HG03097 (cell line): Measurements from ENCODE around the gene SELE.
"Not testable (repeated sequence)": the region's sequence is repeated elsewhere in the genome, so short reads cannot be mapped to it uniquely, and the experiment has no call there.

ENCODE experiments used
- ATAC-seq: cut with Tn5 transposase; IDR thresholded peaks from one replicate; pipeline ENCODE4 v1.9.1; 2021; ENCODE audit not compliant: unreplicated experiment, low FRiP score

SELE gene

DNA sequence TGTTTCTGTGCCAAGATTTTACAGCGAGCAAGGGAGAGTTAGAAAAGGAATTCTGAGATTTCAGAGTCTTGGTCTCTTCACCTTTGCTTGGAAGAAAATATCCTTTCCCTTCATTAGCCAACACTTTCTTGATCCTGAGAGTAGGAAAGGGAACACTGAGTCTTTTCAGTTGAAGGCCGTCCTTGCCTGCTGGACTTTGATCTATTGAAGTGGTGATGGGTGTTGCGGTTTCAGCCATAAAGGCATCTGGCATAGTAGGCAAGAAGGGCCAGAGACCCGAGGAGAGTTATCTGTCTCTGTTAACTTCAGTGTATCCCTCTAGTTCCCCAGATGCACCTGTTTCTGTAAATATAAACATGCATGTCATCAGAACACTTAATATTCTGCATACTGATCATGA is 9.7 kb downstream of the SELE start:
- no peak for ATAC-seq

GRCh38 chr1:169723763-169724162 is 10.1 kb downstream of the SELE start:
- ATAC-seq, result no peak

DNA sequence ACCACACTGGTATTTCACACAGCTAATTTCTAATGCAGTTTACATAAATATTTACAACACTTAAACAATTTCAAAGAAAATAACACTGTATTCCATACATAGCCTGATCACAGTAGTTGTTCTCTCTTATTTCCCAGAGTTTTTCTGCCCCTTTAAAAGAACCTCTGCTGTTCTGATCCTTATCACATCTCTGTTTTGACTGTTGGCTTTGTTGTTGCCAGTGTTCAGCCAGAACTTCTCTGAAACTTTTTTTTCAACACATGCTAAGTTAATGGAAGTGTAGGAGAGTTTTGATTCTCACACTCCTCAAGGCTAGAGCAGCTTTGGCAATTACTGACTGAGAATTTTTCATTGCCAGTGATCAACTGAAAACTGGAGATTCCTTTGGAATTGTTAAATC is 11.1 kb downstream of the SELE start:
- ATAC-seq, result no peak

- not testable (repeated sequence) for ATAC-seq
Observed at GRCh38 chr1:169715100-169715499, 18.8 kb downstream of the SELE start.

DNA sequence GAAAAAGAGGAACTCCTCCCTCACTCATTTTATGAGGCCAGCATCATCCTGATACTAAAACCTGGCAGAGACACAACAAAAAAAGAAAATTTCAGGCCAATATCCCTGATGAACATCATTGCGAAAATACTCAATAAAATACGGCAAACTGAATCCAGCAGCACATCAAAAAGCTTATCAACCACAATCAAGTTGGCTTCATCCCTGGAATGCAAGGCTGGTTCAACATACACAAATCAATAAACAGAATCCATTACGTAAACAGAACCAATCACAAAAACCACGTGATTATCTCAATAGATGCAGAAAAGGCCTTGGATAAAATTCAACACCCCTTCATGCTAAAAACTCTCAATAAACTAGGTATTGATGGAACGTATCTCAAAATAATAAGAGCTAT is 20.8 kb downstream of the SELE start:
- ATAC-seq, result not testable (repeated sequence)

DNA sequence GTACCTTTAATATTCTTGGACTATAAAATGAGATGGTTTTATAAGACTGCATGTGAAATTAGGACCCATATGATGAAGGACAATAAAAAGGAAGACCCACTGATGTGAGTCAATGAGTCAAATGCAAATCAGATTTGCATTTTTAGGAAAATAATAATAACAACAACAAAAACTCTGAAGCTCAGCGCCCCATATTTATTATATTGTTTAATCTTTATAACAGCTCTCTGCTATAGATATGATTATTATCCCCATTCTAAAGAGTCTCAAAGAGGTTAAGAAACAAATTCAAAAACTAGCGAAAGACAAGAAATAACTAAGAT is 21.6 kb downstream of the SELE start:
- ATAC-seq, result no peak

DNA sequence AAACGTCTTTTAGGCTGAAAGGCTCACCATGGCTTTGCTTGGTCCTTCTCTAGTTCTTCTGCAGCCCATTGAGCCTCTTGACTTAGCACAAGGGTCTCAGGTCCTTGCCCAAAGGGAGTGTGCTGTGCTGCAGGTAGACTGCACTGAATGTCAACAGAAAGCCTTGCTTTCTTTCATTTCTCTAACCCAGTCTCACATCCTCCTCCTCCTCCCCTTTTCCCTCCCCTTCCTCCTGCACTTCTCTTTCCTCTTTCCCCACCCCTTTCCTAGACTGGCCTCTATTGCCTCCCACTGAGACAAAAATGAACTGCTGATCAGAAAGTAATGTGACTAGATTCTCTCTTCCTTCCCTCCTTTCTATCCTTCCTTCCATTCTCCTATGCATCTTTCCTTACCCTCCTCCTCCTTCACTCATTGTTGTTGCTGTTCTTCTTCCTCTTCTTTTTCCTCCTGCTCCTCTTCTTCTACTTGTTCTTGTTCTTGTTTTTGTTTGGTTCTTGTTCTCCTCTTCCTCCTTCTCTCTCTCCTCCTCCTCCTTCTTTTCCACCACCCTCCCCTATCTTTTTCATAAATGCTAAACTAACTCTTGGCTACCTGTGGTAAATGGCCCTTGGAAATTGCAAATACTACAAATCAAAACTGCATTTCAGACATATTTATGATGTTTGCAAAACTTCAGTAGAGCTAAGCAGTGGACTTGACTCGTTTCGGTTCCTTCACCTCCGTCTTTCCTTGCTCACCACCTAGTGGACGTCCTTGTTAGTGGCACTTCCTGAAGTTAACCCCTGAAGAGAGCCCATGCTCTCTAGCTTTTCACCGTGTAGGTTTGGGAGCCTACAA is 22.2 kb downstream of the SELE start, which contains the start of gene SELL:
TSS of gene SELL (minus strand) at position 152 of the 840 bp plus-strand sequence. CDS start at position 30, 122 bp downstream.
- peak; percentile 63 for ATAC-seq

GRCh38 chr1:169708647-169709046 is 25.2 kb downstream of the SELE start:
- no peak for ATAC-seq

DNA sequence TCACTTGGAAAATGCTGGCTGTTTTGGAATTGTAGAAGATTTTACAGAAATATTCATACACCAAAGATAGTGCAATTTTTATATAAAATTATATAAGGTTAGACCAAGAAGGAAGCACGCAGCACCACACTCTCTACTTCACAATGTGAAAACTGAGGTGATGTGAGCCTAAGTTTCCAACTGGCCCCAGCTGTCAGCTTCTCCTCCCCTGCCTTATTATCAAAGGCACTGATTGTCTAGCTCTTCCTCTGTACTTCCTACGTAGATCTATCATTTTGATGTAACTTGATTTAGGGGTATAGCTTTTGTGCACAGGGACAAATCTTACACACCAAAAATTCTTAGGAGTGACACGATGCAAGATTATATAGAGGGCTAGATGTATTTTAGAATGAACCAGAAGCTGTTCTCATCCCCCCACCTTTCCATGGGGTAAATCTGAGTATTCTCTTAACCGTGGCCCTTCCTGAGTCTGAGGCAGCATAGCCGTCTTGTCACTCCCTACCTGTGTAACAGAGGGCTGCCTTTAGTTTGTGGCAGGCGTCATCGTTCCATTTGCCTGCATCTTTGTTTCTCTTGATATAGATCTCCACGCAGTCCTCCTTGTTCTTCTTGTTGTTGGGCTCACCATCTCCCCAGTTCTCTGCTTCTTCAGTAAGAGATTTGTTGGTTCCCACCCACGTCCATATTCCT is 25.8 kb downstream of the SELE start:
- no peak for ATAC-seq

GRCh38 chr1:169704797-169705196 is 29.1 kb downstream of the SELE start:
- no peak for ATAC-seq

DNA sequence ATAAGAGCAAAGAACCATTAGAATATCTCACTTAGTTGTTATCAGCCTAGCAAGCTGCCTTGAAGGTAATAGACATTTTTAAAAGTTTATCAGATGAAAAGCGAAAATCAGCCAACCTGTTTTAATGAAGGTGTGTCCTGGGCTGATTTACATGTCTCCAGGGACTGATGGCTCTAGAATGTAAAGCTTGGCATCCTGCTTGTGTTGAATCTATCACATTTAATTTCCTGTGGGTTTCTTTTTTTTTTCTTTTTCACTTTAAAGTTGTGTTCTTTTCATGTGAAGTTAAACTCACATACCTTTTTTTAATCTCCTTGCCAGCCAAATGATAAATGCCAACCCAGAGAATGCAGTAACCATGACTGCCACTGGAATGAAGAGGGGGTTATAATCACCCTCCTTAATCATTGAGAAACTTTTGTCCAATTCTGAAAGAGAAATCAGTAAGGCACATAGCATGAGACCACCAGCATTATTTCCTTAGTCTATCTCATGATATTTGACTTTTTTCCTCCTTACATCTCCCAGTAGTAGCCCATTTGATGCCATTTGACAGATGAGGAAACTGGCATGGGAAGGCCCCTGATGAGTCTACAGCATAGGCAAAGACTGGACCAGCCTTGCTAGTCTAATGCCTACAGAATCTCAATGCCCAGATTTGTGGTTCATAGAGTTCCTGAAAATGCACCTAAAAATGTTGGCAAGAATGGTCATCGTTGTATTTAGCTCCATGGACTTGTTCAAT is 32.4 kb downstream of the SELE start:
- no peak for ATAC-seq

DNA sequence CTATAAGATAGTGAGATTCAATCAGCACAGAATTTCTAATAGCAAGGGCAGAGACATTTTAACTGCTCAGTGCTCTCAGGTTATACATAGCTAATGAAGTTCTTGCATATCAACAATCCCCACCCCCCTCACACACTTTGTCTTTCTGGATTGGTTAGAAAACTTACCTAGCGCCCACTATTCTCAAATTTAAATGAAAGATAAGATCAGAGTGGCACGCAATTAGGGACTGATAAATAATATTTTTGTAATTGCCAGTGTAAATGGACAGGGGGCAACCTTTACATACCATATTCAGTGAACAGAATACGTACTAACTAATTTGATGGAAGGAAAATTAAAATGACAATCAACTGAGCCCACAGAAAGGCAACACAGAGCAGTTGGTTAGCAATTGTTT is 34.2 kb downstream of the SELE start:
- ATAC-seq, result no peak

- ATAC-seq, result no peak
Observed at GRCh38 chr1:169698976-169699375, 34.9 kb downstream of the SELE start.

DNA sequence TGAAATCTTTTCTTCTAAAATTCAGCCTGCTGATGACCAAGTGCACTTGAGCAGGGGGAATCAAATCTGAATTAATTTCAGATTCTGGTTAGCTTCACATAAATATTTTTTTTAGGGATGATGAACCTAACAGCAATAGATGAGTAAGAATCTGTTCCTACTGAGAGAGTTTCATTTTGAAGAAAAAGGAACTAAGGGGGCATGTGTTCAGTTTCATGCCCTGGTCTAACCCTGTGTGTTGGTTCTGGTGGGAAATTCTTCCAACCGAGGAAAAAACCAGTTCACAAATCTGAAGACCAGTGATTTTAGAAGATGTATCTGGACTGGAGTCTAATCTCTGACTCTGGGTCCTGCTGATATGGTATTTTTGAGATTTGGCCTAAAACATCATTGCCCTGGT is 36.1 kb downstream of the SELE start:
- ATAC-seq, result no peak

DNA sequence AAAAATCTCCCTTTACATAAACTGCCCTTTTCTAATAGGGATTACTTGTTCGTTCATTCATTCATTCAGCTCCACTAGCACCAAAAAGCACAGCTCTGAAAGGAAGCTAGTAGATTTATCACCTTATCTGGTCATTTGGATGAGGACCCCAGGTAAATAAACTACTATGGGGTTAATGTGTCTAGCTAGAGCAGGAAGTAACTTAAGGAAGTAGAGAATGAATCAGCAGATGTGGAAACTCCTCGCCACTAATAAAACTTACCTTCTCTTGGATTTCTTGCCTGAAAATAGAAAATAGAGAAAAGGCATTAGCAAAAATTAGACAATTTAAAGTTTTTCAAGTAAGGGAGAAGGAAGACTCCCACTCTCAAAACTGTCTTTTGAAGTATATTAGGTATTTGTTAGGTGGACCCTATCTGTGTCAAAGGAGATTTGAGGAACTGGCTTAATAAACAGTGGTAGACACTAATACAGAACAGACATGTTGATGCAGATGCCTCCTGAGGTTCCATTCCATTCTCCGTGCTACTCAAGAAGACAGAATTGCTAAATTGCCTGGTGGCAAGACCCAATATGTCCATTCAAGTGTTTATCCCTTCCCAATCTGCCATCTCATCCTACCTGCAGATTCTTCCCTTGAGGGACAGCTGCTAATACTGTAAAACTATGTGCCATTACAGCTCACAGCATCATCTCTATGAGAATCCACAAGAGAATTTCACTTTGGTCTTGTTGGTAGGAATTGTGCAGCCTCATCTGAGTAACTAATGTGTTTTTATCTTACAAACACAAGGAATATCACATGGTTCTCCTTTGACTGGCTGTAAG is 37.4 kb downstream of the SELE start:
- ATAC-seq, result no peak

DNA sequence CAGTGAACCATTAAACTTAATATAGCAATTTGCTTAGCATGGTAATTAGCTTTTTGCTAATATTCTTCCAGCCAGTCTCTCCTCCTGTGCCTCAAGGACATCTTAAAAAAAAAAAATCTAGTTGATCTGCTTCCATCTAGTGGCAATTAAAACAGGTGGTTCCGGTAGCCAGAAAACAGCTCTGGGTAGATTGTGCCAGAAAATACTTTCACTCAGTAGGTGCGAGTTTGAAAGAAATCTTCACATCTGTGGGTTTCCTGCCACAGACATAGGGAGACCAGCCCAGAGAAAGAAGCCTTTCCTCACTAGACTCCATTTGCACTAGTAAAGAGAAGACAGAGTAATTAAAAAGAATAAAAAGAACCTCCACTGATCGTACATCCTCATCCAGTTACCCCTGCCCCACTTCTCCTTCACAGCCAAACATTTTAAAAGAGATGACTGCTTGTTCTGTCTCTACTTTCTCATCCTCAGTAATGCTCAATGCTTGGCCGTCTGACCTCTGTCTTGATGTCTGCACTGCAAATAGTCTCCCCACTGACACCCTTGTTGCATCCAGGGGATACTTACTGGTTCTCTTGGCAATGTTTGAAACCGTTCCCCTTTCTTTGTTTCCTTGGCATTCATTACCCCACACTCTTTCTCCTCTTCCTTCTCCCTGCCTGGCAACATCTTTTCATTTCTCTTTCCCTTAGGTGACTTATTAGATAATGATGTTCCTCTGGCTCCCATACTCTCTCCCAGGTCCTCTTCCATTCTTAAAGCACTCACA is 39.4 kb downstream of the SELE start:
- ATAC-seq, result peak; percentile 24

GRCh38 chr1:169692756-169693460 is 41.0 kb downstream of the SELE start:
- ATAC-seq, result peak; percentile 34

- no peak for ATAC-seq
Observed at GRCh38 chr1:169690489-169690888, 43.4 kb downstream of the SELE start.

GRCh38 chr1:169689395-169689794 is 44.5 kb downstream of the SELE start:
- no peak for ATAC-seq
